Measurements from ENCODE around the gene EPHA4. TPM values are rescaled to one million over a fixed set of nuclear protein-coding genes. Genes with fewer than 3 reads are reported as not detected.

EPHA4 gene
- total and polyA plus RNA-seq, 2 donors (not counting 1 experiment from before 2014, with no cell fraction given): 9.6 to 21.0 TPM

- no peak overlapping the region for H2AFZ ChIP-seq (ENCODE audit: low read length)
These were observed 186.4 kb downstream of the EPHA4 start for GRCh38 chr2:221385716-221386115.

GRCh38 chr2:221381928-221382488, 190.1 kb downstream of the EPHA4 start:
- H3K4me3 ChIP-seq (replicated peaks in 1 of 4; ENCODE audit: control extremely low read depth in 1 of 4, insufficient read depth in 1 of 4, low read depth in 3 of 4, low read length in 4 of 4): no peak overlapping the region
- H3K4me2 ChIP-seq (ENCODE audit: extremely low read depth, insufficient read depth, low read length): no peak overlapping the region
- H3K9ac ChIP-seq (ENCODE audit: insufficient read depth, low read length): no peak overlapping the region
- no peaks in the 10 kb centered on the region for H4K20me1 ChIP-seq (ENCODE audit: control insufficient read depth, extremely low read depth, insufficient read depth, low read length)
- H3K9me3 ChIP-seq (ENCODE audit: control insufficient read depth, insufficient read depth, low read depth, low read length): no peaks in the 10 kb centered on the region
- H2AFZ ChIP-seq (ENCODE audit: low read length): no peak overlapping the region
- H3K4me1 ChIP-seq (ENCODE audit: control insufficient read depth, extremely low read depth, insufficient read depth, low read length): no peaks in the 10 kb centered on the region
- H3K36me3 ChIP-seq (ENCODE audit: control insufficient read depth, insufficient read depth, low read length): no peaks in the 10 kb centered on the region
- no peak overlapping the region for H3K27ac ChIP-seq (ENCODE audit: insufficient read depth, low read length)
- DNase-seq (ENCODE audit: low read depth in 2 of 2): no peak
- H3K27me3 ChIP-seq (ENCODE audit: control insufficient read depth, insufficient read depth, low read length): no peaks in the 10 kb centered on the region
- H3K79me2 ChIP-seq (ENCODE audit: control insufficient read depth, insufficient read depth, low read length): no peaks in the 10 kb centered on the region
- TF ChIP-seq EZH2 (IDR thresholded peaks at IDR 0.05; ENCODE audit: low read length, missing control alignments) (no peak), CTCF (conservative IDR thresholded peaks at IDR 0.05 in 1 of 2, IDR thresholded peaks at IDR 0.05 in 1 of 2; ENCODE audit: low read depth in 1 of 2, low read length in 2 of 2) (no peak)

More at GRCh38 chr2:221385716-221386115, 186.4 kb downstream of the EPHA4 start:
- Histone ChIP-seq H3K4me3 (replicated peaks in 1 of 4; ENCODE audit: control extremely low read depth in 1 of 4, insufficient read depth in 1 of 4, low read depth in 3 of 4, low read length in 4 of 4) (no peak overlapping the region), H3K4me1 (ENCODE audit: control insufficient read depth, extremely low read depth, insufficient read depth, low read length) (no peaks in the 10 kb centered on the region), H3K27me3 (ENCODE audit: control insufficient read depth, insufficient read depth, low read length) (no peaks in the 10 kb centered on the region), H3K27ac (ENCODE audit: insufficient read depth, low read length) (no peak overlapping the region), H3K36me3 (ENCODE audit: control insufficient read depth, insufficient read depth, low read length) (no peaks in the 10 kb centered on the region), H4K20me1 (ENCODE audit: control insufficient read depth, extremely low read depth, insufficient read depth, low read length) (no peaks in the 10 kb centered on the region), H3K79me2 (ENCODE audit: control insufficient read depth, insufficient read depth, low read length) (no peaks in the 10 kb centered on the region), H3K9ac (ENCODE audit: insufficient read depth, low read length) (no peak overlapping the region), H3K9me3 (ENCODE audit: control insufficient read depth, insufficient read depth, low read depth, low read length) (no peaks in the 10 kb centered on the region), H3K4me2 (ENCODE audit: extremely low read depth, insufficient read depth, low read length) (no peak overlapping the region)
- TF ChIP-seq EZH2 (IDR thresholded peaks at IDR 0.05; ENCODE audit: low read length, missing control alignments) (no peak), CTCF (conservative IDR thresholded peaks at IDR 0.05 in 1 of 2, IDR thresholded peaks at IDR 0.05 in 1 of 2; ENCODE audit: low read depth in 1 of 2, low read length in 2 of 2) (no peak)
- no peak for DNase-seq (ENCODE audit: low read depth in 2 of 2)

GRCh38 chr2:221380686-221381085, 191.4 kb downstream of the EPHA4 start:
- Histone ChIP-seq H3K9ac (ENCODE audit: insufficient read depth, low read length) (no peak overlapping the region), H4K20me1 (ENCODE audit: control insufficient read depth, extremely low read depth, insufficient read depth, low read length) (no peaks in the 10 kb centered on the region), H3K79me2 (ENCODE audit: control insufficient read depth, insufficient read depth, low read length) (no peaks in the 10 kb centered on the region), H3K36me3 (ENCODE audit: control insufficient read depth, insufficient read depth, low read length) (no peaks in the 10 kb centered on the region), H3K9me3 (ENCODE audit: control insufficient read depth, insufficient read depth, low read depth, low read length) (no peaks in the 10 kb centered on the region), H3K4me3 (replicated peaks in 1 of 4; ENCODE audit: control extremely low read depth in 1 of 4, insufficient read depth in 1 of 4, low read depth in 3 of 4, low read length in 4 of 4) (no peak overlapping the region), H3K27me3 (ENCODE audit: control insufficient read depth, insufficient read depth, low read length) (no peaks in the 10 kb centered on the region), H3K4me2 (ENCODE audit: extremely low read depth, insufficient read depth, low read length) (no peak overlapping the region), H3K4me1 (ENCODE audit: control insufficient read depth, extremely low read depth, insufficient read depth, low read length) (no peaks in the 10 kb centered on the region), H3K27ac (ENCODE audit: insufficient read depth, low read length) (no peak overlapping the region), H2AFZ (ENCODE audit: low read length) (no peak overlapping the region)
- TF ChIP-seq EZH2 (IDR thresholded peaks at IDR 0.05; ENCODE audit: low read length, missing control alignments) (no peak), CTCF (conservative IDR thresholded peaks at IDR 0.05 in 1 of 2, IDR thresholded peaks at IDR 0.05 in 1 of 2; ENCODE audit: low read depth in 1 of 2, low read length in 2 of 2) (no peak)
- DNase-seq (ENCODE audit: low read depth in 2 of 2): no peak

All from fibroblast of lung (primary cell).